ENCODE measurements around the gene CARNS1.

DNA sequence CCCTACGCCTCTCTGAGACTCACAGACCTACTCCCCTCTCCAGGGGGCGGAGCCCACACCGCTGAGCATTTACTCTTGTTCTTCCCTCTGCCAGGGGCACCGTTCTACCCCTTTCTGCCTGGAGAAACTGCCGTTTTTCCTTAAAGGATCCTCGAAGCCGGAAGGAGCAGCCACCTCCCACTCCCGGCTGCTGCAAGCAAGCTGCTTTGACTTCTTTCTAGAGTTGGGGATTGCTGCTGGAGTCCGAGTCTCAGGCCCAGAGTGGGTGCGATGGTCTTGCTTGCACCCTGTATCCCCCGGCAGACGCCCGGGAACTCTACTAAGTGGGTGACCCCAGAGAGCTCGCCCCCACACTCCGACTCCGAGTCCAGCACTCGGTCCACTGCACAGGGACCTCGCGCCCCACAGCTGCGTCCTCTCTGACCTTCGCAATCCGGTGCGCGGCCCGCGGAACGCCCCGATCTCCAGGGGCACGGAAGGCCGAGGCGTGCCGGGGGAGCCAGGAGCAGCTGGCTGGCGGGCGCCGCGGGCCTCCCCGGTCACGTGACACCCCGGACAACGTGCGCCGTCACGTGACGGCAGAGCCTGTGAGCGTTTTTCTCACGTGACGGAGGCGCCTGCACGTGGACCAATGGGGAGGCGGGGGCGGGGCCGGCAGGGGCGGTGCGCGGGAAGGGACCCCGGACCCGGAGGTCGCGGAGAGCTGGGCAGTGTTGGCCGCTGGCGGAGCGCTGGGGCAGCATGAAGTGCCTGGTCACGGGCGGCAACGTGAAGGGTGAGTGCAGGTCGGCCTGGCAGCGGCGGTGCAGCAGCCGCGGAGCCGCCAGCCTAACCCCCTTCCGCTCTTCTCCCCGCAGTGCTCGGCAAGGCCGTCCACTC lies 23.9 kb upstream of the CARNS1 start, which contains the start of gene RAD9A:
- TF ChIP-seq CTCF (IDR thresholded peaks at IDR 0.05), result no peak
- peak in 1 of 2 donors; percentile 79 for TF ChIP-seq POLR2A (IDR thresholded peaks at IDR 0.05)
